CD8-positive, alpha-beta memory T cell (primary cell): ENCODE data around the gene OR10J5. TPM values are rescaled to one million over a fixed set of nuclear protein-coding genes. Genes with fewer than 3 reads are reported as not detected.
"Not testable (repeated sequence)": the region's sequence is repeated elsewhere in the genome, so short reads cannot be mapped to it uniquely, and the experiment has no call there.

Experiments used
- CTCF ChIA-PET: fragments of 350-600 bp; sonication (Branson Sonifier 250); formaldehyde crosslinking; loops from one replicate; lab custom pipeline; 2021; ENCODE audit warnings: antibody characterized with exemption; lab: Charles Lee
- POLR2A ChIA-PET: fragments of 350-600 bp; sonication (Branson Sonifier 250); formaldehyde crosslinking; loops from one replicate; lab custom pipeline; 2021; ENCODE audit warnings: antibody characterized with exemption; lab: Charles Lee
- DNase-seq, 5 donors: peaks; one replicate each; pipeline versions ENCODE4 v3.0.0 to v3.0.0-alpha.2; 2020 to 2022; ENCODE audit warnings: mixed read lengths in 1 of 5
- H3K27ac ChIP-seq: one replicate; pipeline ENCODE4 v1.7.0; 2013; ENCODE audit warnings: low read depth, mild to moderate bottlenecking, low read length, moderate library complexity
- H3K27me3 ChIP-seq: 2 replicates; pipeline ENCODE4 v1.7.0; 2013; ENCODE audit warnings: low read length, mild to moderate bottlenecking; ENCODE audit not compliant: insufficient read depth, poor library complexity, severe bottlenecking
- H3K36me3 ChIP-seq: 2 replicates; pipeline ENCODE4 v1.7.0; 2013; ENCODE audit warnings: mild to moderate bottlenecking, low read length, moderate library complexity; ENCODE audit not compliant: insufficient read depth
- H3K4me1 ChIP-seq: 2 replicates; pipeline ENCODE4 v1.7.0; 2013; ENCODE audit warnings: mild to moderate bottlenecking, low read length, moderate library complexity; ENCODE audit not compliant: insufficient read depth
- H3K4me3 ChIP-seq: 2 replicates; pipeline ENCODE4 v1.7.0; 2013; ENCODE audit warnings: mild to moderate bottlenecking, low read length
- H3K9me3 ChIP-seq: 2 replicates; pipeline ENCODE4 v1.7.0; 2013; ENCODE audit warnings: mild to moderate bottlenecking, low read length
- H3K27ac Mint-ChIP-seq, 8 donors: one replicate each; pipeline ENCODE4 v1.8.0; 2020 to 2021; ENCODE audit warnings: mixed read lengths in 8 of 8, mild to moderate bottlenecking in 6 of 8, inconsistent platforms in 3 of 8, moderate library complexity in 3 of 8
- H3K27me3 Mint-ChIP-seq, 2 donors: one replicate each; pipeline ENCODE4 v1.8.0; 2020 to 2021; ENCODE audit warnings: mixed read lengths in 2 of 2, mild to moderate bottlenecking in 1 of 2, moderate library complexity in 1 of 2
- H3K36me3 Mint-ChIP-seq, 3 donors: one replicate each; pipeline ENCODE4 v1.8.0; 2020 to 2021; ENCODE audit warnings: mixed read lengths in 3 of 3, inconsistent platforms in 1 of 3, mild to moderate bottlenecking in 1 of 3
- H3K4me1 Mint-ChIP-seq, 3 donors: one replicate each; pipeline ENCODE4 v1.8.0; 2020 to 2021; ENCODE audit warnings: mixed read lengths in 3 of 3, inconsistent platforms in 1 of 3, mild to moderate bottlenecking in 1 of 3
- H3K4me3 Mint-ChIP-seq, 7 donors: one replicate each; pipeline ENCODE4 v1.8.0; 2020 to 2021; ENCODE audit warnings: mixed read lengths in 7 of 7, mild to moderate bottlenecking in 6 of 7, moderate library complexity in 4 of 7, inconsistent platforms in 2 of 7
- H3K9me3 Mint-ChIP-seq, 5 donors: one replicate each; pipeline ENCODE4 v1.8.0; 2020 to 2022; ENCODE audit warnings: mixed read lengths in 5 of 5, mild to moderate bottlenecking in 3 of 5, moderate library complexity in 2 of 5, inconsistent platforms in 1 of 5
- polyA plus RNA-seq: library from polyadenylated mRNA; unstranded; fragments of 300-500 nt; fragmentation: Illumina TruSeq; gene quantifications from one replicate; pipeline ENCODE4 v1.2.3, GENCODE V29; 2021
- total RNA-seq, 2 experiments: library from RNA; stranded (reverse); gene quantifications; one replicate each; pipeline ENCODE4 v1.2.3, GENCODE V29; 2021

OR10J5 gene
- total and polyA plus RNA-seq, 3 experiments from 2014 or later, result not detected

GRCh38 chr1:159556931-159557369 lies 21.1 kb upstream of the OR10J5 start:
- H3K36me3 ChIP-seq, result no peaks in the 10 kb centered on the region
- H3K4me1 ChIP-seq, result no peaks in the 10 kb centered on the region
- H3K27me3 ChIP-seq, result no peaks in the 10 kb centered on the region
- H3K4me1 Mint-ChIP-seq, result no peaks in the 10 kb centered on the region
- no peak overlapping the region for H3K27ac Mint-ChIP-seq
- CTCF ChIA-PET, result no interaction called here
- peaks cover 8 to 18% of the 10 kb centered on the region in 2 donors for H3K27me3 Mint-ChIP-seq
- peaks cover 0 to 3% (median 0%) of the 10 kb centered on the region in 5 donors for H3K9me3 Mint-ChIP-seq
- H3K9me3 ChIP-seq, result no peaks in the 10 kb centered on the region
- POLR2A ChIA-PET, result no interaction called here
- H3K4me3 Mint-ChIP-seq, result no peak overlapping the region
- no peak overlapping the region for H3K4me3 ChIP-seq
- no peak for DNase-seq
- H3K36me3 Mint-ChIP-seq, result no peaks in the 10 kb centered on the region
- H3K27ac ChIP-seq, result no peak overlapping the region

- Mint-ChIP-seq H3K36me3 (no peaks in the 10 kb centered on the region), H3K27me3 (peaks cover 9 to 31% of the 10 kb centered on the region in 2 donors), H3K27ac (no peak overlapping the region), H3K4me1 (no peaks in the 10 kb centered on the region), H3K4me3 (no peak overlapping the region), H3K9me3 (peaks cover 0 to 6% (median 0%) of the 10 kb centered on the region in 5 donors)
- Histone ChIP-seq H3K9me3 (no peaks in the 10 kb centered on the region), H3K4me1 (no peaks in the 10 kb centered on the region), H3K27me3 (no peaks in the 10 kb centered on the region), H3K4me3 (no peak overlapping the region), H3K36me3 (no peaks in the 10 kb centered on the region), H3K27ac (no peak overlapping the region)
- ChIA-PET POLR2A (no interaction called here), CTCF (no interaction called here)
- DNase-seq, result no peak
Observed at GRCh38 chr1:159554696-159555095, 18.9 kb upstream of the OR10J5 start.

GRCh38 chr1:159554261-159554660 lies 18.5 kb upstream of the OR10J5 start:
- no peak overlapping the region for H3K27ac ChIP-seq
- H3K27ac Mint-ChIP-seq, result no peak overlapping the region
- H3K9me3 Mint-ChIP-seq, result peaks cover 0 to 6% (median 0%) of the 10 kb centered on the region in 5 donors
- H3K4me1 Mint-ChIP-seq, result no peaks in the 10 kb centered on the region
- H3K36me3 Mint-ChIP-seq, result no peaks in the 10 kb centered on the region
- no peaks in the 10 kb centered on the region for H3K9me3 ChIP-seq
- H3K36me3 ChIP-seq, result no peaks in the 10 kb centered on the region
- H3K27me3 ChIP-seq, result no peaks in the 10 kb centered on the region
- no peak overlapping the region for H3K4me3 ChIP-seq
- H3K4me3 Mint-ChIP-seq, result no peak overlapping the region
- peaks cover 9 to 31% of the 10 kb centered on the region in 2 donors for H3K27me3 Mint-ChIP-seq
- DNase-seq, result no peak
- ChIA-PET POLR2A (no interaction called here), CTCF (no interaction called here)
- no peaks in the 10 kb centered on the region for H3K4me1 ChIP-seq

- CTCF ChIA-PET, result no interaction called here
- Histone ChIP-seq H3K36me3 (no peaks in the 10 kb centered on the region), H3K27ac (no peak overlapping the region), H3K4me1 (no peaks in the 10 kb centered on the region), H3K9me3 (no peaks in the 10 kb centered on the region), H3K27me3 (no peaks in the 10 kb centered on the region), H3K4me3 (no peak overlapping the region)
- Mint-ChIP-seq H3K36me3 (no peaks in the 10 kb centered on the region), H3K4me1 (no peaks in the 10 kb centered on the region), H3K4me3 (no peak overlapping the region), H3K27ac (no peak overlapping the region), H3K9me3 (peaks cover 0 to 6% (median 0%) of the 10 kb centered on the region in 5 donors), H3K27me3 (peaks cover 11 to 29% of the 10 kb centered on the region in 2 donors)
- POLR2A ChIA-PET, result no interaction called here
- no peak for DNase-seq
Observed at GRCh38 chr1:159548126-159548525, 12.3 kb upstream of the OR10J5 start.

- Histone ChIP-seq H3K4me3 (no peak overlapping the region), H3K9me3 (no peaks in the 10 kb centered on the region), H3K36me3 (no peaks in the 10 kb centered on the region), H3K4me1 (no peaks in the 10 kb centered on the region), H3K27me3 (no peaks in the 10 kb centered on the region), H3K27ac (no peak overlapping the region)
- CTCF ChIA-PET, result no interaction called here
- Mint-ChIP-seq H3K4me1 (no peaks in the 10 kb centered on the region), H3K27ac (no peak overlapping the region), H3K27me3 (peaks cover 7 to 58% of the 10 kb centered on the region in 2 donors), H3K36me3 (peaks cover 0 to 2% (median 0%) of the 10 kb centered on the region in 3 donors), H3K4me3 (no peak overlapping the region), H3K9me3 (peaks cover 1 to 16% (median 4%) of the 10 kb centered on the region in 5 donors)
- POLR2A ChIA-PET, result no interaction called here
- no peak for DNase-seq
Observed at GRCh38 chr1:159532922-159533321, 2.9 kb downstream of the OR10J5 start.

GRCh38 chr1:159524792-159525191 lies 11.0 kb downstream of the OR10J5 start:
- H3K36me3 Mint-ChIP-seq, H3K27ac ChIP-seq, CTCF ChIA-PET, H3K27ac Mint-ChIP-seq, POLR2A ChIA-PET, H3K4me3 Mint-ChIP-seq, H3K4me3 ChIP-seq, DNase-seq, H3K36me3 ChIP-seq, H3K4me1 Mint-ChIP-seq, H3K4me1 ChIP-seq, H3K9me3 ChIP-seq, H3K27me3 ChIP-seq: not testable (repeated sequence)
- H3K27me3 Mint-ChIP-seq, result peaks cover 4 to 27% of the 10 kb centered on the region in 2 donors
- peaks cover 11 to 29% (median 15%) of the 10 kb centered on the region in 5 donors for H3K9me3 Mint-ChIP-seq

GRCh38 chr1:159510229-159510541 lies 25.6 kb downstream of the OR10J5 start:
- DNase-seq, result no peak
- no peaks in the 10 kb centered on the region for H3K36me3 ChIP-seq
- Mint-ChIP-seq H3K4me1 (no peaks in the 10 kb centered on the region), H3K9me3 (peaks cover 5 to 17% (median 14%) of the 10 kb centered on the region in 5 donors), H3K36me3 (no peaks in the 10 kb centered on the region), H3K4me3 (no peak overlapping the region), H3K27ac (no peak overlapping the region), H3K27me3 (peaks cover under 1 to 16% of the 10 kb centered on the region in 2 donors)
- CTCF ChIA-PET, result no interaction called here
- no peak overlapping the region for H3K4me3 ChIP-seq
- no peaks in the 10 kb centered on the region for H3K9me3 ChIP-seq
- POLR2A ChIA-PET, result no interaction called here
- H3K4me1 ChIP-seq, result no peaks in the 10 kb centered on the region
- no peaks in the 10 kb centered on the region for H3K27me3 ChIP-seq
- no peak overlapping the region for H3K27ac ChIP-seq

GRCh38 chr1:159509440-159510228 lies 26.2 kb downstream of the OR10J5 start:
- Histone ChIP-seq H3K27ac (no peak overlapping the region), H3K9me3 (no peaks in the 10 kb centered on the region), H3K4me3 (no peak overlapping the region), H3K36me3 (no peaks in the 10 kb centered on the region), H3K27me3 (no peaks in the 10 kb centered on the region), H3K4me1 (no peaks in the 10 kb centered on the region)
- Mint-ChIP-seq H3K27me3 (peaks cover 0 to 14% of the 10 kb centered on the region in 2 donors), H3K27ac (no peak overlapping the region), H3K4me3 (no peak overlapping the region), H3K36me3 (no peaks in the 10 kb centered on the region), H3K4me1 (no peaks in the 10 kb centered on the region), H3K9me3 (peaks cover 5 to 19% (median 14%) of the 10 kb centered on the region in 5 donors)
- POLR2A ChIA-PET, result no interaction called here
- CTCF ChIA-PET, result no interaction called here
- DNase-seq, result no peak
